C4-2B (cell line): ENCODE measurements around the gene LILRB4.
"Not testable (repeated sequence)": the region's sequence is repeated elsewhere in the genome, so short reads cannot be mapped to it uniquely, and the experiment has no call there.

Source experiments
- CTCF ChIP-seq: fragments of 450-650 bp; conservative IDR thresholded peaks from 2 replicates; pipeline ENCODE4 v1.5.1; 2017; ENCODE audit warnings: mild to moderate bottlenecking
- ZFX ChIP-seq: fragments of 450-650 bp; IDR thresholded peaks from 2 replicates; pipeline ENCODE4 v1.6.1; 2017

DNA sequence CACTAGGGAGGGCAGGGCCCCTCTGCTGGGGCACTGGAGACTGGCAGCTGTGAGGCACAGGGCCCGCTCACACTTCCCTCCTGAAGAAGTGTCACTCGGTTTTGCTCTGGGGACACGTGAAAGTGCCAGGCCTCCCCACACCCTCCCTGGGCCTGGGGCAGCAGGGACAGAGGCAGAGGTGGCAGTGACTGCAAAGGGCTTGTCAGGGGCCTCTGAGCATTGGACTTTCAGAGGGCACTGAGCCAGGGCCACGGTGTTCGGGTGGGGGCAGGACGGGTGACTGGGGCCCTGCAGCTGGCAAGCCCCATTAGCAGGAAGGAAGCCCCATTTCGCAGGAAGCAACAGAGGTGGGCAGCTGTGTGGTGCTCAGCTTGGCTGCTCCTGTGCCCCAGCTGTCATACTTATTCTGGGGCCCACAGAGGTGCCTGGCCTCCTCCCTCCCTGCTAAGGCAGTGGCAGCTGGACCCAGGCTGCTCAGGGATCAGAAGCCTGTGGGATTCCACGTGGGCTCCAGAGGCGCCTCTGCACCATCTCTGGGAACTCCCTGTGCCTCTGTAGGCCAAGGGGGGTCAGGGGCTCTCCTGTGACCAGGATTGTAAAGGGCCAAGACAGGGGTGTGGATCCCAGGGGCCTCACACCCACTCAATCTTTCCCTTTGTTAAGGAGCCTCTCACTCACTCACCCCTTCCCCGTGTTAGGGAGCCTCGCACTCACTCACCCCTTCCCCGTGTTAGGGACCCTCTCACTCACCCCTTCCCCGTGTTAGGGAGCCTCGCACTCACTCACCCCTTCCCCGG is 37.7 kb upstream of the LILRB4 start:
- not testable (repeated sequence) for TF ChIP-seq CTCF, ZFX
